Astrocyte of the cerebellum (primary cell): ENCODE measurements around the gene IQSEC3.

Experiments used
- DNase-seq: peaks from one replicate; pipeline ENCODE4 v3.0.0-alpha.2; 2011; ENCODE audit warnings: low read depth
- H3K4me3 ChIP-seq: 2 replicates; pipeline ENCODE4 v1.5.1; 2011; ENCODE audit warnings: mild to moderate bottlenecking, low read depth, low read length, moderate library complexity
- CTCF ChIP-seq: IDR thresholded peaks from 2 replicates; pipeline ENCODE4 v1.5.1; 2012; ENCODE audit warnings: low read length, low read depth, moderate library complexity, mild to moderate bottlenecking; ENCODE audit errors: missing control alignments
- in situ Hi-C: cut with HindIII; loops from 2 replicates; pipeline ENCODE4 v1.10.0; 2017; ENCODE audit warnings: low sequenced_read_pairs

IQSEC3 gene

GRCh38 chr12:171743-172676 is 105.4 kb downstream of the IQSEC3 start:
- H3K4me3 ChIP-seq = no peak overlapping the region
- DNase-seq = no peak
- in situ Hi-C loops = no loop called here
- TF ChIP-seq CTCF = no peak

- H3K4me3 ChIP-seq = no peak overlapping the region
- in situ Hi-C loops = no loop called here
These were observed 106.2 kb downstream of the IQSEC3 start for GRCh38 chr12:172732-173161.

GRCh38 chr12:174124-174523 is 107.6 kb downstream of the IQSEC3 start:
- DNase-seq = no peak
- in situ Hi-C loops = no loop called here
- TF ChIP-seq CTCF = no peak
- no peak overlapping the region for H3K4me3 ChIP-seq

More at GRCh38 chr12:172732-173161, 106.2 kb downstream of the IQSEC3 start:
- TF ChIP-seq CTCF = no peak
- no peak for DNase-seq

- in situ Hi-C loops = no loop called here
- no peak for DNase-seq
- H3K4me3 ChIP-seq = no peak overlapping the region
- TF ChIP-seq CTCF = no peak
These were observed 108.0 kb downstream of the IQSEC3 start for GRCh38 chr12:174596-174995.

- no peak overlapping the region for H3K4me3 ChIP-seq
- TF ChIP-seq CTCF = no peak
- no peak for DNase-seq
- in situ Hi-C loops = no loop called here
These were observed 108.7 kb downstream of the IQSEC3 start for GRCh38 chr12:175250-175649.

- in situ Hi-C loops = no loop called here
- no peak overlapping the region for H3K4me3 ChIP-seq
These were observed 109.2 kb downstream of the IQSEC3 start for GRCh38 chr12:175759-176158.

More at GRCh38 chr12:175759-176158, 109.2 kb downstream of the IQSEC3 start:
- TF ChIP-seq CTCF = no peak
- DNase-seq = no peak
